Right lobe of liver (tissue), 6 donors: ENCODE measurements around the gene ATG7. TPM values are rescaled to one million over a fixed set of nuclear protein-coding genes. Genes with fewer than 3 reads are reported as not detected.

Experiments used
- ATAC-seq, 4 donors: fragments of 200-7000 bp; cut with Tn5 transposase; one replicate each; pipeline ENCODE4 v1.9.1; 2020; ENCODE audit warnings: mild to moderate bottlenecking in 4 of 4, moderate library complexity in 4 of 4
- DNase-seq, 3 donors: peaks; one replicate each; pipeline ENCODE4 v3.0.0-alpha.2; 2020
- H3K27ac ChIP-seq, 3 donors: fragments of 200-600 bp; one replicate each; pipeline ENCODE4 v1.8.0; 2022
- H3K27me3 ChIP-seq, 2 donors: fragments of 200-600 bp; one replicate each; pipeline ENCODE4 v1.8.0; 2022
- H3K36me3 ChIP-seq, 4 donors: fragments of 200-600 bp; sonication (generic) in 1 of 4; one replicate each; pipeline versions ENCODE4 v1.5.1 to v1.8.0; 2017 to 2022; ENCODE audit warnings: control low read depth in 1 of 4
- H3K4me1 ChIP-seq, 4 donors: fragments of 200-600 bp; sonication (generic) in 1 of 4; one replicate each; pipeline versions ENCODE4 v1.5.1 to v1.8.0; 2017 to 2022; ENCODE audit warnings: control low read depth in 1 of 4
- H3K4me3 ChIP-seq, 3 donors: fragments of 200-600 bp; one replicate each; pipeline ENCODE4 v1.8.0; 2022
- H3K9me3 ChIP-seq, 4 donors: fragments of 200-600 bp; sonication (generic) in 1 of 4; one replicate each; pipeline versions ENCODE4 v1.5.1 to v1.8.0; 2017 to 2022; ENCODE audit warnings: control low read depth in 1 of 4
- CTCF ChIP-seq, 4 donors: fragments of 200-600 bp in 3 of 4; fragments of 450-650 bp in 1 of 4; IDR thresholded peaks; one replicate each; pipeline versions ENCODE4 v1.5.1 to v1.8.0; 2016 to 2022; ENCODE audit warnings: antibody characterized with exemption in 4 of 4, mild to moderate bottlenecking in 2 of 4
- POLR2A ChIP-seq: fragments of 450-650 bp; IDR thresholded peaks from one replicate; pipeline ENCODE4 v1.6.1; 2017; ENCODE audit warnings: antibody characterized with exemption, mild to moderate bottlenecking
- WGBS: methylation state at CpG from one replicate; pipeline ENCODE4 v1.1.6; 2018; ENCODE audit warnings: low coverage, low lambda C conversion rate; ENCODE audit not compliant: insufficient coverage; ENCODE audit errors: missing lambda C conversion rate; 5-methylcytosine and 5-hydroxymethylcytosine counted together
- intact Hi-C, 2 donors: fragments of 100-400 bp; cut with DNase I; formaldehyde crosslinking; loops; one replicate each; pipeline versions ENCODE4 v1.11.2 to v1.14.1; 2022
- total RNA-seq, 6 experiments: library from RNA; depleted of rRNA in 2 of 6; stranded (reverse); fragments of >200 nt in 2 of 6; fragmentation: NEBNext Ultra II Directional in 3 of 6; extraction: Animal tissue kit (Norgen Biotek cat#: 25700) in 3 of 6; gene quantifications; one replicate each; pipeline versions ENCODE4 v1.1.0 to v1.2.4, GENCODE V29; 2016 to 2023
- donor health status: DM: no; HTN: yes; CAD: no.
- donor health status: DM: no; HTN: no; CAD: no.
- donor health status: DM: no; HTN: no; CAD: no.
- donor health status: DM: no; HTN: yes; CAD: no.
- donor health status: DM: no; HTN: yes; CAD: no.

Gene ATG7
- total RNA-seq, 6 experiments from 2014 or later = 13.6 to 21.1 (median 15.8) TPM

GRCh38 chr3:11288786-11289637 is 16.8 kb downstream of the ATG7 start:
- TF ChIP-seq CTCF (IDR thresholded peaks at IDR 0.05) (no peak), POLR2A (no peak)
- ATAC-seq (peak; percentile 67 to 88 (median 80)), DNase-seq (no peak)
- intact Hi-C loops = no loop called here
- Histone ChIP-seq H3K9me3 (no peaks in the 10 kb centered on the region), H3K36me3 (no peaks in the 10 kb centered on the region), H3K27ac (peak overlapping the region in 2 of 3 donors; percentile 67 to 74), H3K4me3 (no peak overlapping the region), H3K27me3 (no peaks in the 10 kb centered on the region), H3K4me1 (peaks cover 0 to 4% (median 0%) of the 10 kb centered on the region in 4 donors)
- WGBS = 43% methylated on average over 7 of the region's 7 CpGs

GRCh38 chr3:11289864-11290263 is 17.7 kb downstream of the ATG7 start:
- DNase-seq (no peak), ATAC-seq (no peak)
- 68% methylated on average over 3 of the region's 3 CpGs for WGBS
- intact Hi-C loops = loop anchor here in 1 of 2 donors (10.0 kb wide), 1 partner anchor 875 kb away; no protein-coding TSS in a partner anchor
- no peak for TF ChIP-seq CTCF (IDR thresholded peaks at IDR 0.05)
- no peak for TF ChIP-seq POLR2A
- Histone ChIP-seq H3K4me3 (no peak overlapping the region), H3K27me3 (no peaks in the 10 kb centered on the region), H3K9me3 (no peaks in the 10 kb centered on the region), H3K4me1 (peaks cover 0 to 4% (median 0%) of the 10 kb centered on the region in 4 donors), H3K27ac (peak overlapping the region in 2 of 3 donors; percentile 35 to 74), H3K36me3 (no peaks in the 10 kb centered on the region)

GRCh38 chr3:11290743-11291680 is 18.8 kb downstream of the ATG7 start:
- no peak for DNase-seq
- WGBS = 54% methylated on average over 3 of the region's 11 CpGs
- peak overlapping the region in 1 of 3 donors; percentile 1 for H3K27ac ChIP-seq

More at GRCh38 chr3:11290743-11291680, 18.8 kb downstream of the ATG7 start:
- ATAC-seq = peak in 3 of 4 donors; percentile 42 to 48 (median 43)
- Histone ChIP-seq H3K27me3 (no peaks in the 10 kb centered on the region), H3K9me3 (no peaks in the 10 kb centered on the region), H3K4me1 (peaks cover 0 to 4% (median 0%) of the 10 kb centered on the region in 4 donors), H3K36me3 (no peaks in the 10 kb centered on the region), H3K4me3 (no peak overlapping the region)
- intact Hi-C loops = loop anchor here in 1 of 2 donors (10.0 kb wide), 1 partner anchor 876 kb away; no protein-coding TSS in a partner anchor
- TF ChIP-seq CTCF (IDR thresholded peaks at IDR 0.05) = no peak
- no peak for TF ChIP-seq POLR2A
